T follicular helper cell (primary cell): Measurements from ENCODE around the gene NEDD4L.
"Not testable (repeated sequence)": the region's sequence is repeated elsewhere in the genome, so short reads cannot be mapped to it uniquely, and the experiment has no call there.

Source experiments
- DNase-seq: peaks from one replicate; pipeline ENCODE4 v3.0.0-alpha.2; 2020; ENCODE audit warnings: low read depth

The NEDD4L gene

DNA sequence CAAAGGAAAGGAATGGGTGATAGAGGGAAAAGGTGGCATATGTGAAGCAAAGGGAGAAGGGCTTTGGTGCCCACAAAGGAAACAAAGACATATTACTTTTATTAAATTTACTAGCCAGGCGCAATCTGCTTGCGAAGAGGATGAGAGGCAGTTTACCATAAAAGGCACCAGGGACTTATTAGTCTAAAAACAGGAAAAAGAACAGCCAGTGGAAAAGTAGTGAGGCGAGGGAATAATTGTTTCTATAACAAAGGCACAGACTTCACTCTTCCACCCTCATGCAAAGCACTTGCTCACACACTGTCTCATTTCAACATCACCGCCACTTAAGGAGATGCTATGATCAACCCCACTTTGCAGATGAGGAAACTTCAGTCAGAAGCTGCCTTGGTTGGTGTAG is 374.3 kb downstream of the NEDD4L start:
- no peak for DNase-seq

- DNase-seq, result no peak
These were observed 375.7 kb downstream of the NEDD4L start for GRCh38 chr18:58419587-58420199.

- DNase-seq, result no peak
These were observed 382.6 kb downstream of the NEDD4L start for GRCh38 chr18:58426611-58427010.

GRCh38 chr18:58427321-58427720 is 383.3 kb downstream of the NEDD4L start:
- no peak for DNase-seq

GRCh38 chr18:58429442-58429841 is 385.4 kb downstream of the NEDD4L start:
- DNase-seq, result no peak

DNA sequence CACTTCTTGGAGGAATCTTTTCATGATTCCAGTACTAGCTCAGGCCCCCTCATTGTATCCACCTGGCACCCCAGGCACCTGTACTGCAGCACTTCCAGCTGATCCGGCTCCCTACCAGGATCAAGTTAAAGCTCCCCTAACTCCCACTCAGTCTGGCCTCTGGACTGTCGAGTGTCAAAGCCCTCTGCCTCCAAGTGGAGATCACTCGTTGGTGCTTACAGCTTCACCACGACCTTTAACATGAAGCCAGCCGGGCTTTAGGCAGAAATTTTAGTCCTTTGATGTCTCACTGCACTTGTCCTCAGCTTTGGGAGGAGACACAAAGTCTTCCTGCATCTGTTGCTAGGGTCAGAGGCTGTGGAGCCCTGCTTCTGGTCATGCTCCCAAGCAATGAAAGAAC is 387.2 kb downstream of the NEDD4L start:
- DNase-seq, result no peak

DNA sequence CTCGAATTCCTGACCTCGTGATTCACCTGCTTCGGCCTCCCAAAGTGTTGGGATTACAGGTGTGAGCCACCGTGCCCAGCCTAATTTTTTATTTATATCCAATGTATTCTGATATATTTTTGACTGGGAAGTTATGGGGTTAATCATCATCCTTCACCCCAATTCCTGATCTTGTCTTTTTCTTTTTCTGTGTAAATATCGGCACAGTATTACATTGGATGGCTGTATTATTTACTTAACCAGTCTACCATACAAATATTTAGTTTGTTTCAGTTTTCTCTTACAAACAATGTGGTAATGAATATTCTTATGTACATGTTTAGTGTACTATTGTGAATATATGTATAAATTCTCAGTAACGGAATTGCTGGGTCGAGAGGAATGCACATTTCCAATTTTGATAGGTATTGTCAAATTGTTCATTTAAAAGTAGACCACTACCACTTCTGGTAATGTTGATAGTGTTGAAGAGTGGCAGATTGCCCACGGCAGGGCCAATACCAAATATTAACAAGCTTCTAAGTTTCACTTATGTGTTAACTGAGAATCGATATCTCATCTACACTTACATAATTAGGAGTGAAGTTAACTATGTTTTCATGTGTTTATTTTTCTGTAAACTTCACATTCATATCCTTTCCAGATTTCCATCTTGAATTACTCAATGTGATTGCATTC is 388.2 kb downstream of the NEDD4L start:
- DNase-seq, result no peak

- DNase-seq, result not testable (repeated sequence)
These were observed 391.4 kb downstream of the NEDD4L start for GRCh38 chr18:58435221-58436005.

DNA sequence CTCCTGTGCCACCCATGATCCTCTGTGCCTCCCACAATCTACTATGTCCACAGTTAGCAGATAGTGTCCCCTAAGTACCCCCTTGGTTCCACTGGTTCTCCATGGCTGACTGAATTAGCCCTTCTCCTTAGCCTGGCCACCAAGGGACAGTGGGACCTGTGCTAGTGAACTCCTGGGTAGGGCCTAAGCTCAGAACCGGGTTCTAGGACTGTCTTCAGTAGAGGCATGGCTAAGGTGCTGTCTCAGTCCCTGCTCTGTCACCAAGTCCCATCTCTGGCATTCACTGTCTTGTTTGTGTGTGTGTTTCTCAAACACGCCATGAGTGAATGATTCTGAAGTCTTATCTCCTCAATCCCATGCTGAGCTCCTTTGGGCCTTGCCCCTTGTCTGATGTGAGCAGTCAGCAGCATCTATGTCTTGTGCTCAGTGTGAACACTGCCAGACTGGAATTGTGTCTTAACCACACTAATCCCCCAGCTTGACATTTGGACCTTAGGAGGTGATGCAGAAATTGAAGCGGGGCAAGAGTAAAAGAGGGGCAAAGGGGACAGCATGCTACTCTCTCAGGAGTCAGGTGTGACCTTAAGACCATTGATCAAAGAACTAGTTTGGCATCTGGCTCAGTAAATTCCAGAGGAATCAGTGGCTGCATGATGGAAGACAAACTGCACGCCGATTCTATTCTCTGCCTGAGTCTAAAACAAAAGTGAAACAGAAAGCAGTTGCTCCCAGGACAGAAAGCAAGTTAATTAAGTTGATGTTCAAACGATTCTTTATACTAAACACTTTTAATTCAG is 394.3 kb downstream of the NEDD4L start:
- no peak for DNase-seq

DNA sequence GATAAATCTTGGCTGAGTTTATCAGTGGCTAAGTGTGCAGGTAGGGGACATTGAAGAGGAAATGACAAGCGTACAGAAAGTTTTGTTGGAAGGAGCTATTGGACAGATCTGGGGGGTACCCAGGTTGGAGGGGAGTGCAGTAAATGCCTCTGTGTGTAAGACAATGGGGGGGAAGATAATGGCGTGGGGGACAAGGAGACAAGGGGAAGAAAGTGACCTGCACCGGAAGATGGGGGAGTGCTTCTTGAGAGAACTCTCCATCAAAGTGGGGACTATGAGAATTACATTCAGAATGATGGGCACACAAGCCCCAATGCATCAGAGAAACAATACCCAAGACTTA is 394.9 kb downstream of the NEDD4L start:
- no peak for DNase-seq

DNA sequence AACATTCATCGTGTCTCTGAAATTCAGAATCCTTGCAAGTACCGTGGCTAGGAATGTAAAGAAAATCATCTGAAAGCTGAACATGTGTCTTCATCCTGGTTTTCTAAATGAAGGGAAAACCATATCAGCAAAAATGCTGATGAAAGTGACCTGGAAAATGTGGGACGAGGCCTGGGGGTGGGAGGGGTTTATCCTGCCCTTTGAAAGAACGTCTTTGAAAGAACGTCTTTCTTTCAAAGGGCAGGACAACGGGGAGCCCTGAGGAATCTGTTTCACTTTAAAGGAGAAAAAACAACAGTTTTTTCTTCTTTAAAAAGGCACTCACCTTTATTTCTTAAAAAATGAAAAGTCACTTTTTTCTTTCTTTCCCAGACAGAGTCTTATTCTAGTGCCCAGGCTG is 399.6 kb downstream of the NEDD4L start:
- DNase-seq, result no peak

DNA sequence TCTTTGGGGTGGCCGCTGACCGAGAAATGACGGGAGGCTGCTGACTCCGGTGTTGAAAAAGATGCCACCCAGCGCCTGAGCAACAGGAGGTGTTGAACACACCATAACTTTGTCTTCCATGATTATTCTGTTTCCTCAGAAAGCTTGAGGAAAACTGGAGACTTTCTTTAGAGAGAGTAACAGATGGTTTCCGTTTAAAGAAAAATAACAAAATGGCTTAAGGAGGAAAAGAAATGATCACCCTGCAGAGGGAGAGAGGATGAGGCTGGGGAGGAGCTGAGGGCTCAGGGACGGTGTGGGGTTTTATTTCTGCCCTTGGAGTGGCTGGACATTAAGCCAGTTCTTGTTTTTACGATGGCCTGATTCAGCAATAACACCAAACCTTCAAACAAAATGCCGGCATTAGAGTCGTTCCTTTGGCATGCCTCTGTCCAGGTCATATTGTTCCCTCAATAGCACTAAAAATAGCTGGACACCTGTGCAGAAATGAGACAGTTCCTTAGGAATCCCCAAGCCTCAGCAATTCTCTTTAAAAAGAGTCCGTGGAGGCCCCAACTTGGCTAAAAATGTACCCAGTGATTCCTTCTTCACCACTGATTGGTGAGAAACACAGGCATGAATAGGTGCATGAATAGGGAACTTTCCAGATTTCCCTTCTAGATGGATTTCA is 402.5 kb downstream of the NEDD4L start:
- DNase-seq, result no peak

DNA sequence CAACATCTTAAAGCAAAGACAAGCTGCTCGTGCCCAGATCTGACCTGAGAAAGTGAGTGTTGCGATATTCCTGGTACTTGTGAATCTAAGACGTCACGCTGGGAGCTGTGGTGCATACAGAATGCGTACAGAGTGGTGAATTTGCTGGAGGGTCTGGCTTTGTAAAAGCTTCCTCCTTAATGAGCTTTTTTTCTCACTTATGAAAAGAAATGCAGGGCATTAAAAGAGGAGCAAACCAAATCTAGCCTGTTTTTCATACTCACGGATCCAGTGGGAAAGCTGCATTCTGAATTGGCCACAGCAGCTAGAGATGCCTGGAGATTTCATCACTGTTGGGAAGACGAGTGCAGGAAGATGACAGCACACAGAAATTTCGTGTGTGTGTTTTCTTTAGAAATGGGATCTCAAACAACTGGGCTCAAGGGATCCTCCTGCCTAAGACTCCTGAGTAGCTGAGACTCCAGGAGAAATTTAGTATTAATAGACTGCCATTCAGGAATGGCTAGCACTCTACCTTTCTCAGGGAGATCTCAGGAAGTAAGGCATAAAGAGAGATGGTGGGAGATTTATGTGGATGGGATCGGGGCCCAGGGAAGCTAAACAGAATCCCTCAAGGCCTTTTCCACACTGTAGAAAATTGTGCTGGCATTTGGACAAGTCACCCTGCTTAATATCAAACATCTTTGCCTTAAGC is 403.5 kb downstream of the NEDD4L start:
- DNase-seq, result no peak

DNA sequence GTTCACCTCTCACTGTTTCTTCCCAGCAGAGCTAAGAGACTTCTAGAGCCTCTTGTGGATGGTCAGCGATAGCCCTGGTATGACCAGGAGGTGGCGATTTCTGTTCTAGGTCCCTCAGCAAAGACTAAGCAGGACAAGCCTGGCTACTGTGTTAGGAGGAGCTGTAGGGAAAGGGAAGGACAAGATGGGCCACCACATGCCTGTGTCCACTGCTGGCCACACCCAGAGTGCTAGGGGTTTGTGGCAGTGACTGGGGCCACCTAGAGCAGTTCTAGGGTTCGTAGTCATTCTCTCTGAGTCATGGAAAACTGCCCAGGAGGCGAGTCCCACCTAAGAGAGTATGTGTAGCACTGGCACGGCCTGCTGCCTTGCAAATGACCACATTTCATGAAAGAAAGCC is 405.4 kb downstream of the NEDD4L start:
- DNase-seq, result no peak
